Measurements from ENCODE around the gene PLPP3.

The PLPP3 gene

DNA sequence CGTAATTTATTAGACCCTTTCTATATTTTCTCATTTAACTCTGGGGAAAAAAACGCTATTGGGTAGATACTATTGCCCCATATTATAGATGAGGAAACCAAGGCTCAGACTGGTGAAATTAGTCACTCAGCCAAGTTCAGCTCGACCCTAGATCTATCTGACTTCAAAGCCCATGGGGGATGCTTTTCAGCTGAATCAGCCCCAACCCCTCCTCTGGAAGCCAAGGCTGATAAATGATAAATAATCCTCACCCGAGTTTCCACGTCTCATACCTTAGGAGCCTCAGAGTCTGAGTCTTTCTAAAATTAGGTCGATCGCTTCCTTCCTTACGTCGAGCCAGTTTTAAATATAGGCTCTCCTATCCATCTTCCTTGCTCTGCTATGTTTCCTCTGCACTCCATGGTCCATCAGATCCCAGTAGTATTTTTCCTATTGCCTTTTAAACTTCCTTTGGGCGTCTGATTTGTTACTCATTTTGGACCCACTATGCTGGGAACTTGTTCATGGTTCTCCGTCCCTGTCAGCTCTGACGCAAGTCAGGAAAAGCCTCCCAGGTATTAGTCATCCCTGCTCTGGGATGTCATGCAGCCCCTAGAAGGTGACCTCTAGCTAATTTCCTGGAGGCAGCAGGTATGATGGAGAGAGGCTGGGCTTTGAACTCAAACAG, 122.8 kb downstream of the PLPP3 start:
- DNase-seq, result no peak

DNA sequence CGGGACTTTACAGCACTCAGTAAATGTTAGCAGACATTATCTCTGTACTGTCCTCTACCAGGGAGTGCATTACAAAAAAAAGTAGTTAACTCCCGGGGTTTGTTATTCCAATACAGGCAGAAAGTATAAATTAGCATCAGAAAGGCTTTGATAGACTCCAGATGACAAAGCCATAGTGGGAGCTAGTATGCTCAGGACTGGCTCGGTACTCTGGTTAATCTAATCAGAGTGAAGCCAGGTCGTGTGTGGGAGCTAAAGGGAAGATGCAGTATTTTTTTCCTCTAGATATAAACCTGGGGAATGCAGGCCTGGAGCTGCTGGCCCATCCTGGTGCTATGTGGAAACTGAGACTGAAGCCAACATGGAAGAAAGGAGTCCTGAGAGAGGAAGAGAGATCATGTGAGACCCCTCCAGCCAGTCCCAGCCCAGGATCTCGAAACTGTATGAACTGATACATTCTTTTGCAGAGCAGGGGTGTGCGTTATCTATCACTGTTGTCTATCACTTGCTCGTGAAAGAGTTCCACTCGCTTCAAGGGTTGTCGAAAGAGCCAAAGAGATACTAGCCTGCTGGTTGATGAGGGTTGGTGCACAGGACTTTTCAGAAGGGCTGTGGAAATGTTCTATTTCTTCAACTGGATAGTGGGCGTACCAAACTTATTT, 125.8 kb downstream of the PLPP3 start:
- no peak for DNase-seq

- no peak for DNase-seq
Measured at GRCh38 chr1:56453016-56453415, 126.3 kb downstream of the PLPP3 start.

DNA sequence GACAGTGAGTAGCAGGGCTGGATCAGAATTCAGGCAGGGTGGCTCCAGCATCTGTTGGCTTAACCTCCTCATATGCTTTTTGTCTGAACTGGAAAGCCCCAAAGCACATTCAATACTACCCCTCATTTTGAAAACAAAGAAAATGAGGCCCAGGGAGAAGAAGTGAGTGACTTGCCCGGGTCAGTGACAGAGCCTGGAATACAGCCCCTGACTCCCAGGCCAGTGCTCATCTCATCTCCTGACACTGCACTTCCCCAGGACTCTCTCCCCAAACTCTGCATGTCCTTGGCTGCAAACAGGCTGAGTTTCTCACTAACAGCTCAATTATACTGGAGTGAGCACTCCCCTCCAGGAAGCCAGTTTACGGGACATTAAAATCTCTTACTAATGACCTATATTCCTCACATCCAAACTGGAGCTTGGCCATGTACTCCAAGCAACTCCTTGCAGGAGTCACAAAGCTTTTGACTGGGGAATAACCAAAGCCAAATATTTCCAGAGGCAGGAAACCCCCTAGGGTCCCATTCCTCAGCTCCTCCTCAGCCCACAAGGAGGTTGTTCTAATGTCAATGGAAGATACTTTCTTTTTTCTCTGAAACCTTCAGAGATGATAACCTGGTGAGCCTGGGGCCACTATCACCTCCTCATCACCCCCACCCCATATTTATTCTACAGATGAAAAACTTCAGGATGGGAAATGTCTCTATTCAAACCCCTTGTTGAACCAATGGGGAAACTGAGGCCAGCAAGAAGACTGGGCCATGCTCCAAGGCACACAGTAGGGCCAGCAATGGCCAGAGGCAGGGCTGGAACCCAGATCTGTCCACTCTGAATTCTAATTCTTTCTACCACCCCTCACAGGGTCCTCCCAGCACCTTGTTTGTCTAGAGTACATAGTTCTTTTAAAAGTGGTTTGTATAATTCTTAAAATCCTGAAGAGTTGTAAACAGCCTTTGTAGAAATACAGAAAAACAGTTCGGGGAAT, 127.0 kb downstream of the PLPP3 start:
- DNase-seq, result no peak

GRCh38 chr1:56451491-56451890, 127.9 kb downstream of the PLPP3 start:
- no peak for DNase-seq

DNA sequence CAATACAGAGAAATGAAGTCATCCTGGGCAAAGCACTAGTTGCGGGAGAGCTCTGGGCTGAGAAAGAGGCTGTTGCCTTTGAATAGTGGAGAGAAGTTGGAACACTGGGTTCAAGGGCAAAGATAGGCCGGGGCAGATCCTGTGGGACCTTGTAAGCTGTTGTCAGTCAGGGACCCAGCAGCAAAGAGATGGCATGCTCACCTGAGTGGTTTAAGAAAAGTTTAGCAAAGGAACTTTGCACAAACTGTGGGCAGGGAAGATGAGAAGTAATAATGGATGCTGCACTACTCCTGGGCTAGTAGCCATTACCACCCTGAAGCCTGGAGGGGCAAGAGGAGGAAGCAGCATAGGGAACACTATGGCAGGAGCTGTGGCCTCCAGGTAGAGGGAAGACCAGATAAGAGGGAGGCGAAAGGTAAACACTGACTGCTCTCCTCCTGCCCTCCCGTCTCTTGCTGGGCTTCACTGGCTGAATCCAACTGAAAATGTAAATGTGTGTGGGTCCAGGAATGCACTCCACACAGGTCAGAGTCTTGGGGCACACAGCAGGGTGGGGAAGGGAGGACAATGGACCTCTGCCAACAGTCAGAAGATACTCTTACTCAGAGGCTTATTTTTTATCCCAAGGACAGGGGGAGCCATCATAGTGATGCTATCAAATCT, 129.2 kb downstream of the PLPP3 start:
- no peak for DNase-seq

GRCh38 chr1:56448529-56449300, 130.6 kb downstream of the PLPP3 start:
- no peak for DNase-seq

DNA sequence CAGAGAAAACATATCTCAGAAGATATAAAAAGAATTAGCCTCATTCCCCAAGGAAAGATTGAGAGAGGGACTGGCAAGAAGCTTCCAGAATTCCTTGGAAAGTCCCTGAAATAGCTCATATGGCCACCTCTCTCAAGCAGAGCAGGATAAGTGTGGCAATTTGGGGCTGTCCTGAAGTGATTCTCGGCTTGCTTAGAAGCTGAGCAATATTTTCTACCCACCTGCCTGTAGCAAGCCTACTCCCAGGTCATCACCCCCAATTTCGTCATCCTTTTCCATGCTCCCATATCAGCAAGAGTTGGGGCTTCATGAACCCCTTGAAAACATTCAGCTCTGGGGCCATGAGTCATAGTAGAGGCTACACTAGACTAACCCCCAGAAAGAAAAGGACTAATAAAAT, 131.5 kb downstream of the PLPP3 start:
- no peak for DNase-seq

GRCh38 chr1:56446531-56447098, 132.7 kb downstream of the PLPP3 start:
- DNase-seq, result no peak

DNA sequence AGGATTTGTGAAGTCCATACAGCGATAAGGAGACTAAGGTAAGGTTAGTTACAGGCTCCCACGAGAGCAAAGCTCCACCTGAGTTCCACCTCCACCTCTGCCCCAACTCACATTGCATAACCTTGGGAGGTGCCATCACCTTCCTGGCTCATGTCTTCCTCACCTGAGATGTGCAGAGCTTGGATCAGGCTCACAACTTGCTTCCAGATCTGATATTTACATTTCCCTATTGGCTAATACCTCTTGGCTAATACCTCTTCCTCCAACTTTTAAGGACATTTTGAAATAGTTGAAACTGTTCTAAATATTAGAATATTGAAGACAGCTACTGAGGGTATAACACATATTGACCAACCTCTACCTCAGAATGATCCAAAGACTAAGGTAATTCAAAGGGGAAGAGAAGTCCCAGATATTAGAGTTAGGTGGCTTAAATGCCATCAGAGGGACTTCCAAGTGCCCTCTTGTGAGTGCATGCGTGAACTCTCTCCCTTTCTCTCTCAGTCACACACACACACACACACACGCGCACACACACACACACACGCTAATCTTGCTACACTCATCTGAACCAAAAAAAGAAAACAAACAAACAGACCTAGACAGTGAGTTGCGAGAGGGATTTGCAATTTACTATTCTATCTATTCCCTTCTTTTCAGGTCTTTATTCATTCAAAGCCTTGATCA, 134.3 kb downstream of the PLPP3 start:
- DNase-seq, result no peak
